ENCODE data around the gene MAML3.

- TF ChIP-seq CTCF (IDR thresholded peaks at IDR 0.05), result no peak
- TF ChIP-seq POLR2A (IDR thresholded peaks at IDR 0.05), result no peak
- TF ChIP-seq EP300 (IDR thresholded peaks at IDR 0.05), result no peak
Observed at GRCh38 chr4:139718358-139718757, 435.6 kb downstream of the MAML3 start.
